Measurements from ENCODE around the gene RAB1B.
A peak's percentile ranks its signal among the peaks of the same experiment; 100 is the strongest.

The RAB1B gene

DNA sequence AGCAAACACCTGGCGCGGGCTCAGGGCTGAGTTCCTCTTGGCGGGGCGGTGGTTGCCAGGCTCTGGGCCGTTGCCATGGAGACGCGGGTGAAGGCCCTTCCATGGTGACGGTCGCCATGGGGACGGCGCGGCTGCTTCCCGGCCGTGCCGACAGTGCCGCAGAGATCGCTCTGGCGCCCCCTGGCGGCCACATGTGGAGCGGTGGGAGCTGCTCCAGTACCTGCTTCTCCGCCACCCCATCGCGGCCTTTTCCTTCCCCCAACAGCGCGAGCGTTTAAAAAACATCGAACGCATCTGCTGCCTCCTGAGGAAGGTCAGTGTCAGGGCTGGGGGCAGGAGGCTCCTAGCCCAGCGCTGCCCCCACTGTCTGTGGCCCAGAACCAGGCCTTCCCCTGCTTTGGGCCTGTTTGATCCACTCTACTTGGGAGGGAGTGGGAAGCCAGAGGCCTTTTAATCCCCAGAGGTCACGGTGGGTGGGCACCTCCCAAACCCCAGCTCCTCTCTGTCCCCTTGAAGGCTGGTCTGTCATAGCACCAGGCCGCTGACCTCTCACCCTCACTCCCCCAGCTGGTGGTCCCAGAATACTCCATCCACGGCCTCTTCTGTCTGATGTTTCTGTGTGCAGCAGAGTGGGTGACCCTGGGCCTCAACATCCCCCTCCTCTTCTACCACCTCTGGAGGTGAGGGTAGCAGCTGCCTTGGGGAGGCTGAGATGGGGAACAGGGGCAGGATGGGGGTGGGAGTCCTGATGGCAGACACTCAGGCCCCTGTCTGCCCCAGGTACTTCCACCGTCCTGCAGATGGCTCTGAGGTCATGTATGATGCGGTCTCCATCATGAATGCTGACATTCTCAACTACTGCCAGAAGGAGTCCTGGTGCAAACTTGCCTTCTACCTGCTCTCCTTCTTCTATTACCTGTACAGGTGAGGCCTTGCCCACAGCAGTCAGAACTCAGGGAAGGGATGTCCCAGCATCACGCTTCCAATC, 14.3 kb downstream of the RAB1B start:
- DNase-seq (ENCODE audit: low spot score), result peak; percentile 85
- FAIRE-seq, result no peak

DNA sequence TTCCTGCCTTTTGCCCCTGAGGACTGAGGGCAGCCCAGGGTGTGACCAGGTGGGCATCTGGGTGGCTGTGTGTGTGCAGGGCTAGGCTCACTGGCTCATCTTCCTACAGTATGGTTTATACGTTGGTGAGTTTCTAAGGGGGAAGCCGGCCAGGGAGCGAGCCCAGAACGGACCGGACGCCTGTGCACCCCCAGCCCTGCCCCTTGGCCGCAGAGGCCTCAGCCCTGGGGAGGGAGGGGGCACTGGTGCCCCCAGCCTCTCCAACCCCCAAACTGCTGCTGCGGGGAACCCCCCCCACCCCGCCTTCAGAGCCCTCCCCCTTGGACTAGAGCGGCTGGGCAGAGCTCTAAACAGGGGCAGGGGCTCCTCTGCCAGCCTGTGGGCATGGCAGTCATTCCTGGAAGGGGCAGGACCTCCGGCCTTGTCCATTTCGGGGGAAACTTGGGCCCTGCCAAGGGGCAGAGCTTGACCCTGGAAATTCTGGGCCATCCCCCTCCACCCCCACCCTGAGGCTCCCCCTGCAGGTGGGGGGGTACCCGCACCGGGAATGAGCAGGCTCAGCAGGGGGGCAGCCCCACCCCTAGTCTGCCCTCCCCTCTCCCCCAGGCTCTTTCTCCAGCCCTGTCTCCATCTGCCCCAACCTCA, 15.1 kb downstream of the RAB1B start:
- FAIRE-seq (no peak), DNase-seq (ENCODE audit: low spot score) (no peak)

DNA sequence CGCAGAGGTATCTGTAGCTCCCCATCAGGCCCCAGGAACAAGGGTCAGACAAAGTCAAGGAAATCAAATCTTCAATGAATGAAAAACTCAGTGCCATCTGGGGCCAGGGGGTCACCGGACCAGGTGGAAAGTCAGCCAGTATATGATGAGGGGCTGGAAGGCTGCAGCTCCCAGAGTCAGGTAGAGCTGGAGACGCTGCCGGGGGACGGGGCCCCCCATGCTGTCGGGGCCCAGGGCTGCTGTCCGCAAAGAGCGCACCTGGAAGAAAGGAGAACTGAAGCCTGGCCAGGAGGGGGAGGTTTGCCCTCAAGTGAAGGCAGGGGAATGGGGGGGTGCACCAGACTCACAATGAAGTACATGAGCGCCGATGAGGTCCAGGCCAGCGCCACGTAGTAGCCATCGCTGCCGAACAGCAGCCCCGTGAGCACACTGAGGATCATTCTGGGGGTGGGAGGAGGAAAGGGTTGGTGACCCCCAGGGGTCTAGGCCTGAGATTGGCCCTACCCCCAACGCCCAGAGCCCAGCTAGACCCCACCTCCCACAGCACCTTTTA, 16.2 kb downstream of the RAB1B start:
- no peak for FAIRE-seq
- no peak for DNase-seq (ENCODE audit: low spot score)

DNA sequence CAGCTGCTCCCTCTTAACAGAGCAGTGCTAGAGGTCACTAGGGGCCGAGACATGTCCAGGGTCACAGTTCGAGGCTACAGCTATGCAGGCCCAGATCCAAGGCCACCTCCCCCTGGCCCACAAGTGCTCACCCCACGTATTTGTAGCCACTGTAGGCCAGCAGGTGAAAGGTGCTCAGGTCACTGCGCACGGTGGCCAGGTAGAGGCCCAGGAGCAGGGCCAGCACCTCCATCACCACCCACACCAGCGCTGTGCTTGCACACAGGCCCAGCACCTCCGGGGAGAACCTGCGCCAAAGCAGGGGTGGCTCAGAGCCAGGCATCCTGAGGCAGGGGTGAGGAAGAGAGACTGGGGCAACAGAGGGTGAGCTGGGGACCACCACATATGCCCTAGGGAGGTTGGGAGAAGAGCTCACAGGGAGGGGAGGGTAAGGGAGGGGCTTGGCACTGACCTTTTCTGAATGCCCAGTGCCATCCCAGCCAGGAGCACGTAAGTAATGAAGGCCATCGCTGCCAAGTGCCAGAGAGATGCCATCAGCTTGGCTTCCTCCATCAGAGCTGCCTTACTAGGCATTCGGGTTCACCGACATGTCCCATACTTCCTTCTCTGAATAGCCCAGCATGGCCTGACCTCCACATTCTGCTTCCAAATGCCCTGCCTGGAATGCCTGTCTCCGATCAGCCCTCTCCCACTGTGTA, 17.0 kb downstream of the RAB1B start:
- FAIRE-seq, result no peak
- DNase-seq (ENCODE audit: low spot score), result no peak

DNA sequence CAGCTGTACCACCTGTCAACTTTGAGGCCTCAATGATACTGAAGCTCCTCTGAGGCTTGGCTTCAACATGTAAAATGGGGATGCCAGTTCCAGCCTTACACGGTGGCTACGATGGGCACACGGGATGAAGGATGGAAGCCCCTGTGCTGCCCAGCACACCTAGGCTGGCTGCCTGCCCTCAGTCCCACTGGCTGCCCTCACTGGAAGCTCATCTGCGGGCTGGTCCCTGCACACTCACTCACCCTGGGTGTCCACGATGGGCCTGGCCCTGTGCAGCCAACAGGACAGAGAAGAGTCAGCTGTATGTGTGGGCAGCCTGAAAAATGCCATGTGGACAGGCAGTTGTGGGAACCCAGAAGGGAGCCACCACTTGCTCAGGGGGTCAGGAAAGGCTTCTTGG, 18.3 kb downstream of the RAB1B start:
- FAIRE-seq, result no peak
- DNase-seq (ENCODE audit: low spot score), result no peak

DNA sequence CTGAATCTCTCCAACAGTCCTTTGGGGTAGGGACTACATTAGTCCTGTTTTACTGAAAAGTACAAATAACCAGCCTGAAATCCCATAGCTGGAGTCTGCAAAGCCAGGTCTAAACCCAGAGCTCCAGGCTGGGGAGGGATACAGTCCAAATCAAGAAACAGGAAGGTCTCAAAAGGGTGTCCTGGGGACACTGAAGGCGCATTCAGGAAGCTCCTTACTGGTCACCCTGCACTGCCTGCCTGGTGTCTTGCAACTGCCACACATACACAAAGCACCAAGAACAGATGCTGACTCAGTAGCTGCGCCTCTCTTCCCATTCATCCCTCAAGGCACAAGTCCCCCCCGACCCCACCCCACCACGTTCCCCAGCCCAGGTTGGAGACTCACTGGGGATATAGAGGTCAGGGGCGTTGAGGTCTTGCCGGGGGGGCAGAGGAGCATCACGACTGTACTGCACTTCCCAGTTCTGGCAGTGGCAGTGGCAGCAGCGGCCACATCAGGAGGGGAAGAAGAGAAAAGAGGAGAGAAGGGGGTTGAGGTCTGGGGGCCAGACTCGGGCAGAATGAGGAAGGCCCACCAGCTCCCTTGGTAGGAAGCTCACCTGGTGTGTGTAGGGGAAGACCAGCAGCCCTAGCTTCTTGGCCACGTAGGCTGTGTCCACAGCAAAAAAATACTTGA, 18.9 kb downstream of the RAB1B start:
- DNase-seq (ENCODE audit: low spot score) (no peak), FAIRE-seq (no peak)

DNA sequence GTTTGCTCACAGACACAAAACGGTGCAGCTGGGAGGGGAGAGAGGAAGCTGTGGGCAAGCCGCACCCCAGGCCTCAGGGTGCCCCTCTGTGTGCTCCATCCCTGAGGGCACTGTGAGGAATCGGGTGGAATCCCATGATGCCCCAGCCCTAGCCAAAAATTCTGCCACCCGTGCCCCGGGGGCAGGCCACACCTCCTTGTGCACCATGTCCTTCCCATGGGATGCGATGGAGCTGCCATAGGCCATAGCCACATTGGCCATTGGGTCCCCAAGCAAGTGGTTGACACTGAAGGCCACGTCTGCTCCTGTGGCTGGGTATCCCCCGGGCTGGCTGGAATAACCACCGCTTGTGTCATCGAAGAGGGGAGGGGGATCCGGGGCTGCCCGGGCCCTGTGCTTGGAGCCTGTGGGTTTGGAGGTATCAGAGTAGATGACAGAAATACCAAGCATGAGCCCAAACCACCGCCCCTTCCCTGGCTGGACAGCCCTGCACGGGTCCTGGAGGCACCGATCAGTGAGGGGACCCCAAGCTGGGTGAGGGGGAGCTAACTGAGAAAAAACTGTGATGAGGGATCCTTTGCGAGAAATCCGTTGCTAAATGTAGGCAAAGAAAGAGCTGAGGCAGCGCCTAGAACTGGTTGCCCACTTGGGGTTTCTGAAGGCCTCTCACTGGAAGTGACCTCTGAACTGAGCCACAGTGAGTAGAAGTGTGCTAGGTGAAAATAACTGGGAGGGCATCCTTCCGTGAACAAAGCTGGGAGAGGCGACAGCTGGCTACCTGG, 19.6 kb downstream of the RAB1B start:
- DNase-seq (ENCODE audit: low spot score) (no peak), FAIRE-seq (no peak)

DNA sequence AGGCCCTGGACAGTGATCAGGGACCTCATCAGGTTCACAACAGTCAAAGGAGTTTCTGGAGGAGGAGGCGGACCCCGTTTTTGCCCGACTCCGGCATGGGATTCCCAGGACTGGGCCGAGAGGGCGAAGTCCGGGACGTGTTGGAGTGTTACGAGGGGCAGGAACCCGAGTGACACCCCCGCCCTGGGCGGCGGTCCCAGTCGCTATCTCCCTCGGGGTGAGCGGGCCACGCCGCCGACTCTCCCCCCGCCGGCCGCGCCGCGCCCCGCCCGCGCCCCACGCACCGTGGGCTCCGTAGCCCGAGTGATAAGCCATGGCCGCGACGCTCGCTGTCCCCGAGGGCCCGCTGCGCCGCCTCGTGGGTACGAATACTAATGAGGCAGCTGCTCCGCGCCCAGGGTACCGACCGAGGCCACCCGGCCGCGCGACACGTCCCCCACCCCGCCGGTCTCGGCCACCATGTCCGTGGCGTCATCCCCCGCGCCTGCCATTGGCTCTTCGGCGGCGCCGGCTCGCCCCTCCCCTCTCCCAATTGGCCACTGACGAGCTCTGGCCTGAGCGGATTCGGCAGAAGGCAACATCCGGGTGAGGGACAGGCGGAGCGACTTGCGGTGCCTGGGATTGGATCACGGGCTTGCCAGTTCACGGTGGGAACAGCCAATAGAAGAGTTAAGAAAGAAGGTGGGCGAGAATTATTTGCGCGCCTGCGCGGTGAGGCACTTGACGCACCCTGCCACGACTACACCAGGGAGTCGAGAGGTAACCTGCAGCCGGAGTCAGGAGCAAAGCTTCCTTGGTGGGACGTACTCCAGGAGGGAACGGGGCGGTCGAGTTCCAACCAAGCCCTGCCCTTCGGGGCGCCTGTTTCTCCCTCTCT, 20.5 kb downstream of the RAB1B start, which contains the start of gene YIF1A:
TSS of gene YIF1A (minus strand) at position 473 of the 877 bp plus-strand sequence. CDS start at position 315, 158 bp downstream.
- FAIRE-seq (peak; percentile 87), DNase-seq (ENCODE audit: low spot score) (peak; percentile 98)

DNA sequence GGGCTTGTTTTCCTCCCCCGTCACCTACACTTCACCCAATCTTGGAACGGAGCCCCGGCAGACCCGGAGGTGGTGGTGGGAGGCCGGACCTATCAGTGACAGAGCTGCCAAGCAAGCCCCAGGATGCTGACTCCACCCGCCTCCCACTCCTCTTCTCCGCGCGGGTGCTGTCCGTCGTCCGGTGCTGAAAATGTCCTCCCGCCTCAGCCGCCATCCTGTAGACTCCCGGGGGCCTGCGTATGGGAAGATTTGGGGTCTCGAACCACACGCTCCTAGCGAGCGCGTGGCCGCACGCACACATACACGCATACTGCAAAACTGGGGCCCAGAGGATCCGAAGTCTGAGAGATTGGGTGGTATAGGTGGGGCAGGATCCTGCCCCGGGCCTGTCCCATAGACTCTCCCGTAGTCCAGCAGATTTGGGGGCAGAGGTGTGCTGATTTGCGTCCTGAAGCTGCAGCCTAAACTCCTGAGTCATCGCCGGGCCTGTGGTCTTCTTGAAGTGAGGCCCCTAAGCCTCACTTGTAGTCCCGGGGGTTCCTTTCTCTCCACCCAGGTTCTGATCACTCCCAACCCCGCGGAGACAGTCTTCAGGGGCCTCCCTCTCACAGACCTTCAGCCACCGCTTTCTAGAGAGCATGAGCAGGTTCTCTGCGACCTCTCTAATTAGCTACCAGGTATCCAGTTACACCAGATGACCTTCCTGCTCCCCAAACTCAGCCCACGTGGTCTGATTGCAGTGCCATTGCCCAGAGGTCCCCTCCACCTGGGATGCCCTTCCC, 21.3 kb downstream of the RAB1B start:
- no peak for DNase-seq (ENCODE audit: low spot score)
- no peak for FAIRE-seq

DNA sequence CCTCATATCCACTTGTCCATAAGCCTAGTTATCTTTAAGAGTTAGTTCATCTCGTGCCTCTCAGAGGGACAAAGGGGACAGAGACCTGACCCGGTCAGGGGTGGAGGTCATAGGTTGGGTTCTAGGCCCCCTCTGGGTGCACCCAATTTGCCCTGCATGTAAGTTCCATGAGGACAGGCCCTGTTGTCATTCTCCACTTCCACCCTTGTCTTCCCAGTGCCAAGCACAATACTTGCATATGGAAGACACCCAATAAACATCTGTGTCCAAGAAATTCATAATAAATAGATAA, 21.8 kb downstream of the RAB1B start:
- DNase-seq (ENCODE audit: low spot score) (no peak), FAIRE-seq (no peak)

DNA sequence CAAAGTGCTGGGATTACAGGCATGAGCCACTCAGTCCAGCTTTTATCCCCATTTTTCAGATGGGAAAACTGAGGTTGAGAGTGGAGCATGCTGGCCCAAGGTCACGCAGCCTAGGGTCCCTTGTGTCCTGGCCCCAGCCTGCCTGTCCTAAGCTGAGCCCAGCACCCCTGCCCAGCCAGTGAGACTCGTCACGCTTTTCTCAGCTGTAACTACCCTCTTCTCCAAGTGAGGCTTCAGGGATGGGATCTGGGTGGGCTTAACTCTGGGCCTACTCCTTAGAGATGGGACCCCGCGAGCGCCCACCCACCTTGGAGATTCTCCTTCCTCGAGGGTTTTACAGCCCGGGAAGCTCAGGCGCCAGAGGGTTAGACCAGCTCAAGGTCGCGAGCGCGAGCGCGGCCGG, 22.9 kb downstream of the RAB1B start:
- DNase-seq (ENCODE audit: low spot score) (no peak), FAIRE-seq (no peak)

DNA sequence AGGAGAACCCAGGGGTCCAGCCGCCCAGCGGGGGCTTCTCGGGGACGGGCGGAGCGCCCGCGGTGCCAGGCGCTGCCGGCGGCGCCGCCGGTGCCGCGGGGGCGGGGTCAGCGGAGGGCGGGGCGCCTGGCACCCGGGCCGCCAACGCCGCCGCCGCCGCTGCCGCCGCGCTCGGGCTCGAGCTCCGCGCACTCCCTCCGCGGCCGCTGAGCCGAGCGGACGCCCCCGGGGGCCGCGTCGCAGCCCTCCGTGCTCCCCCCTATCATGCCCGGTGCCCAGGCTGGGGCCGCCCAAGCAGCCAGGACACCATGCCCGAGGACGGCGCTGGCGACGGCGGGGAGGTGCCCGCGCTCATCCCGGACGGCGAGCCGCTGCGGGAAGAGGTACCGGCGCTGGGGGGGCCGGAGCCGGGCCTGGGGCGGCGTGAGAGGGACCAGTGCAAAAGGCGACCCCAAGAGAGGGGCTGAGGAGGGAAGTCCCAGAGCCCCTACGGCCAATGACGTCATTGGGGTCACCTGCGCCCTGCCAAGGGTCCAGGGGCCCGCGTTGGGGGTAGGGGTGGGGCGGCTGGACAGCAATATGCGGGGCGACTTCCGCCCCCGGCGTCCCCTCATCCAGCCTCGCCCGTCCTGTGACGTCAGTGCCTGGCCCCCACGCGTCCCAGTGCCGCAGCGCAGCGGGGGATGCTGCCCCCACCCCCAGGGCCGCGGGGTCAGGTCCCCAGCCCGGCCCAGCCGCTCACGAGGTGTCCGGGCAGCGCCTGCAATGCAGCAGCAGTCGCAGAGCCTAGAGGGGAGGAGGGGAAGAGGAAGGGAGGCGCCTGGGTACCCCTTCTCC, 23.5 kb downstream of the RAB1B start, which contains the start of gene TMEM151A:
TSS of gene TMEM151A (plus strand) at position 189 of the 837 bp plus-strand sequence. CDS start at position 309, 120 bp downstream.
- FAIRE-seq (no peak), DNase-seq (ENCODE audit: low spot score) (no peak)

DNA sequence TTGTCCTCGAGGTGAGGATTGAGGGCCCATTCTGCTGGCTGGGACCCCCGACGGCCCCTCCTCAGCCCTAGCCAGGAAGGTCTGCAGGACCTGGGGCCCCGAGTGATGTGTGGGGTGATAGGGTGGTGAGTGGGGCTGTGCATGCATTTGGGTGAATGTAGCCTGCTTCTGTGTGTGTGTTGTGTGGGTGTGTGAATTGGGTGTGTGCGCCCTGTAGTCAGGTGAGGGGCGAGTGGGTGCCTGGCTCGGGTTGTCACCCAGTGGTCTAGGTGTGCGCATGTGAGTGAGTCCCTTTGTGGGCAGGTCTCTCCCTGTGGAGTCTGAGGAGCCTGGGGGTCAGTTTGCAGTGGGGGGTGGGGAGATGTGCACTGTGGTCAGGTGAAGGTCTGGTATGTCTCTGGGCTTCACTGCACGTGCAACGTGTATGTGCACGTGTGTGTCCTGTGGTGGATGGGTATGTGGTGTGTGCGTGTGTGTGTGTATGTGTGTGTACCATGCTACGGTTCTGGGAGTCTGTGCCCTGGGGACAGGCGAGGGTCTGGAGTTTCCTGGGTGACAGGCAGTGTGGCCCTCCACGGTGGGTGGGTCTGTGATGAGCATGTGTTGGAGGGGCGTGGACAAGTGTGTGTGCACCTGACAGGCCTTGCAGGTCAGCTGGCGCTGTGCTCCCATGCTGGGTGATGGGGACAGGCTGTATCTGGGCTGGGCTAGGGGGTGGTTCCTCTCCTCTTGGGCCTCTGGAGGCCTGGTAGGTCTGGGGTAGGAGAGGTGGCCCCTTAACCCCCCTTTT, 24.3 kb downstream of the RAB1B start:
- FAIRE-seq (no peak), DNase-seq (ENCODE audit: low spot score) (no peak)

DNA sequence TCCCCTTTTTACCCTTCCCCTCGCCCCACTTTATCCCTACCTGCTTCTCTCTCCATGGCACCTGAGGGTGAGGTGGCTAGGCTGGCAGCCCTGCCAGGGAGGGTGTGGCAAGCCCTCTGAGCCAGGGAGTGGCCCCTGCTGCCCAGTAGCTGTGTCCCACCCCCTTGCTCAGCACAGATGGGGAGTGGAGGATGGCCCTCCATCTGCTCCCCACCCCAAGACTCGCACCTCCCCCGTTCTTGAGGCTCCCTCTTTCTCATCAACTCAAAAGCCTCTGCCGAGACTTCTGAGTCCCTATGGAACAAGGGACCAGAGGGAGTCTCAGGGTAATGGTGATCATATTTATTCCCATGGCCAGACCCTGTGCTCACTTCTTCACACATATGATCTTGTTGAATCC, 24.9 kb downstream of the RAB1B start:
- DNase-seq (ENCODE audit: low spot score) (no peak), FAIRE-seq (no peak)

DNA sequence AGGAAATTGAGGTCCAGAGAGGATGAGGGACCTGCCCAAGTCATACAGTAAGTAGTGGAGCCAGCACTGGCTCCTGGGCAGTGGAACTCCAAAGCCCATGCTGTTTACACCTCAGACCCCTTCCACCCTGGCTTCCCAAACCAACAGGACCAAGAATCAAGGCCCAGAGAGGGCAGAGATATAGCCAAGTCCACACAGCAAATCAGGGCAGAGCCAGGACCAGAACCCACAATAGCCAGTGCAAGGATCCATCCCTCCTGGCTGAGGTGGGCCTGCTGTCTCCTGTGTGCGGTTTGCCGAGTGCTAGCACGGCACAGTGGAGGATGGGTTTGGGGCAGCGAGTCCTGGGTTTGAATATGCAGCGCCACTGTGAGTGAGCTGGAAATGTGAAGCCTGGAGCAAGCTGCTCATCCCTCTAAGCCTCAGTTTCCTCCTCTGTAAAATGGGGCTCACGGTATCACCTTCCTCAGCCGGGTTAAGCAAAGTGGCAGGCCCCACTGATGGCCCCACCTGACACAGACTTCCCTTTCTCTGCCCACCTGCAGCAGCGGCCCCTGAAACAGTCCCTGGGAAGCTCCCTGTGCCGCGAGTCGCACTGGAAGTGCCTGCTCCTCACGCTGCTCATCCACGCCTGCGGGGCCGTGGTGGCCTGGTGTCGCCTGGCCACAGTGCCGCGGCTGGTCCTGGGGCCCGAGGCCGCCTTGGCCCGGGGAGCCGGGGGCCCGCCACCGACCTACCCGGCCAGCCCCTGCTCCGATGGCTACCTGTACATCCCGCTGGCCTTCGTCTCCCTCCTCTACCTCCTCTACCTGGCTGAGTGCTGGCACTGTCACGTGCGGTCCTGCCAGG, 25.6 kb downstream of the RAB1B start:
- no peak for FAIRE-seq
- no peak for DNase-seq (ENCODE audit: low spot score)

Data from RCC 7860 (cell line).